Measurements from ENCODE around the gene POM121L2. TPM values are rescaled to one million over a fixed set of nuclear protein-coding genes. Genes with fewer than 3 reads are reported as not detected.

Gene POM121L2
- total RNA-seq, 1 donor from 2014 or later, result not detected

DNA sequence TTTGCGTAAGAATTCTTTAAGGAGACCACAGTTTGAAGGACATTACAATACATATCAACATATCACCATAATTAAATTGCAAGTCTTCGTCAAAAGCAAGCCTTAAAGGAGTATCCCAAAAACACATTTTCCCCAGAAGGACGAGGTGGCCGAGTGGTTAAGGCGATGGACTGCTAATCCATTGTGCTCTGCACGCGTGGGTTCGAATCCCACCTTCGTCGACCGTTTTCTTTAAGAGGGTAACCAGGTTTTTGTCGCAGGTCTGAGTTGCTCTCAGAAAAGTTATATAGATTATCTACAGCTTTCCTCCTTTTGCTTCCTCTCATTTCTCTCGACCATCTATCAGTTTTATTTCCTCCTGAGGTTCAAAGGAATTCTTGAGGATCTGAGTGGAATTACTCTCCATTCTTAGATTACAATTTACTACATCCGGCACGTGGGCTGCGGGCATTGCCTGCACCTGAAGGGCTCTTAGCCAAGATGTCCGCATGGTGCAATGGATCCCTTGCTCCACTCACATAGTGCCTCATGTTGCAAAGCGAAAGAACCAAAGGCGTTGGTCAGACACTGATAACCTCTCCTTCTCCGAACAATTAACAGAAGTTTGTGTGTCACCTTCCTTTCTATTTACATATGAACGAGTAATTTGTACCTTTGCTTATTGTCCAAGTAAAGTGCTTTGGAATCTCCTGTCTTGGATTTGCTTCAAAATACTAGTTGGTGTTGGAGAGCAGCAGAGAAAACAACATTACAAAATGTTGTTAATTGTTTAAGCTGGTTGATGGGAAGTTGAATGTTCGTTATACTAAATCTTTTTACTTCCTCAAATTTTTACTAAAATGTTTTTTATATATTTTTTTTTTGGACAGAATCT is 14.0 kb downstream of the POM121L2 start:
- H3K27ac ChIP-seq, result no peak overlapping the region
- no peaks in the 10 kb centered on the region for H3K4me1 ChIP-seq
- no peaks in the 10 kb centered on the region for H3K9me3 ChIP-seq
- H3K4me3 ChIP-seq, result no peak overlapping the region
- no peak for DNase-seq (ENCODE audit: low spot score in 2 of 2)
- intact Hi-C loops (cut with DNase I), result no loop called here
- no peaks in the 10 kb centered on the region for H3K36me3 ChIP-seq
- no peaks in the 10 kb centered on the region for H3K27me3 ChIP-seq
- TF ChIP-seq CTCF (IDR thresholded peaks at IDR 0.05), result no peak

- no peak for TF ChIP-seq CTCF (IDR thresholded peaks at IDR 0.05)
- H3K4me3 ChIP-seq, result no peak overlapping the region
- H3K27me3 ChIP-seq, result no peaks in the 10 kb centered on the region
- no peak for DNase-seq (ENCODE audit: low spot score in 2 of 2)
- H3K4me1 ChIP-seq, result no peaks in the 10 kb centered on the region
- intact Hi-C loops (cut with DNase I), result no loop called here
- no peaks in the 10 kb centered on the region for H3K36me3 ChIP-seq
- no peak overlapping the region for H3K27ac ChIP-seq
- H3K9me3 ChIP-seq, result no peaks in the 10 kb centered on the region
Measured at GRCh38 chr6:27297484-27297856, 14.6 kb downstream of the POM121L2 start.

- H3K9me3 ChIP-seq, result no peaks in the 10 kb centered on the region
- no peaks in the 10 kb centered on the region for H3K4me1 ChIP-seq
- TF ChIP-seq CTCF (IDR thresholded peaks at IDR 0.05), result no peak
- no peak overlapping the region for H3K27ac ChIP-seq
- H3K27me3 ChIP-seq, result no peaks in the 10 kb centered on the region
- no peak overlapping the region for H3K4me3 ChIP-seq
- H3K36me3 ChIP-seq, result no peaks in the 10 kb centered on the region
- intact Hi-C loops (cut with DNase I), result no loop called here
- DNase-seq (ENCODE audit: low spot score in 2 of 2), result no peak
Measured at GRCh38 chr6:27296106-27296783, 15.8 kb downstream of the POM121L2 start.

GRCh38 chr6:27295301-27296079 is 16.6 kb downstream of the POM121L2 start:
- no peaks in the 10 kb centered on the region for H3K27me3 ChIP-seq

More at GRCh38 chr6:27295301-27296079, 16.6 kb downstream of the POM121L2 start:
- no peaks in the 10 kb centered on the region for H3K9me3 ChIP-seq
- DNase-seq (ENCODE audit: low spot score in 2 of 2), result no peak
- H3K36me3 ChIP-seq, result no peaks in the 10 kb centered on the region
- TF ChIP-seq CTCF (IDR thresholded peaks at IDR 0.05), result no peak
- H3K4me1 ChIP-seq, result no peaks in the 10 kb centered on the region
- no peak overlapping the region for H3K4me3 ChIP-seq
- H3K27ac ChIP-seq, result no peak overlapping the region
- intact Hi-C loops (cut with DNase I), result no loop called here
